Measurements from ENCODE around the gene PRAMEF13.
"Not testable (repeated sequence)": the region's sequence is repeated elsewhere in the genome, so short reads cannot be mapped to it uniquely, and the experiment has no call there.

- TF ChIP-seq, protein P1, sequence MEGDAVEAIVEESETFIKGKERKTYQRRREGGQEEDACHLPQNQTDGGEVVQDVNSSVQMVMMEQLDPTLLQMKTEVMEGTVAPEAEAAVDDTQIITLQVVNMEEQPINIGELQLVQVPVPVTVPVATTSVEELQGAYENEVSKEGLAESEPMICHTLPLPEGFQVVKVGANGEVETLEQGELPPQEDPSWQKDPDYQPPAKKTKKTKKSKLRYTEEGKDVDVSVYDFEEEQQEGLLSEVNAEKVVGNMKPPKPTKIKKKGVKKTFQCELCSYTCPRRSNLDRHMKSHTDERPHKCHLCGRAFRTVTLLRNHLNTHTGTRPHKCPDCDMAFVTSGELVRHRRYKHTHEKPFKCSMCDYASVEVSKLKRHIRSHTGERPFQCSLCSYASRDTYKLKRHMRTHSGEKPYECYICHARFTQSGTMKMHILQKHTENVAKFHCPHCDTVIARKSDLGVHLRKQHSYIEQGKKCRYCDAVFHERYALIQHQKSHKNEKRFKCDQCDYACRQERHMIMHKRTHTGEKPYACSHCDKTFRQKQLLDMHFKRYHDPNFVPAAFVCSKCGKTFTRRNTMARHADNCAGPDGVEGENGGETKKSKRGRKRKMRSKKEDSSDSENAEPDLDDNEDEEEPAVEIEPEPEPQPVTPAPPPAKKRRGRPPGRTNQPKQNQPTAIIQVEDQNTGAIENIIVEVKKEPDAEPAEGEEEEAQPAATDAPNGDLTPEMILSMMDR (IDR thresholded peaks at IDR 0.05), result not testable (repeated sequence)
- TF ChIP-seq EP300, POLR2A (IDR thresholded peaks at IDR 0.05): not testable (repeated sequence)
These were observed 30.8 kb upstream of the PRAMEF13 start for GRCh38 chr1:13232056-13232455.
